Mesenchymal stem cell (in vitro differentiated cells and primary cell): Measurements from ENCODE around the gene CLDN1.
A peak's percentile ranks its signal among the peaks of the same experiment; 100 is the strongest.

ENCODE experiments used
- DNase-seq: peaks from one replicate; pipeline ENCODE4 v3.0.0-alpha.2; 2013
- H2AFZ ChIP-seq: one replicate; pipeline ENCODE4 v1.6.1; 2013; ENCODE audit warnings: low read depth, mild to moderate bottlenecking, control low read depth, inconsistent platforms, low read length, moderate library complexity
- H2AK5ac ChIP-seq: 2 replicates; pipeline ENCODE4 v1.6.1; 2013; ENCODE audit warnings: low read length, moderate library complexity, mild to moderate bottlenecking, inconsistent platforms; ENCODE audit not compliant: severe bottlenecking
- H2BK120ac ChIP-seq: one replicate; pipeline ENCODE4 v1.6.1; 2013; ENCODE audit warnings: low read depth, mild to moderate bottlenecking, inconsistent platforms, low read length, moderate library complexity
- H2BK12ac ChIP-seq, 2 experiments: one replicate each; pipeline ENCODE4 v1.6.1; 2013; ENCODE audit warnings: inconsistent platforms in 2 of 2, low read length in 2 of 2, mild to moderate bottlenecking in 2 of 2, moderate library complexity in 2 of 2, control low read depth in 1 of 2
- H2BK15ac ChIP-seq: one replicate; pipeline ENCODE4 v1.6.1; 2013; ENCODE audit warnings: mild to moderate bottlenecking, low read depth, inconsistent platforms; ENCODE audit not compliant: poor library complexity, severe bottlenecking
- H2BK5ac ChIP-seq: 2 replicates; pipeline ENCODE4 v1.6.1; 2013; ENCODE audit warnings: low read depth, mild to moderate bottlenecking, low read length, control low read depth, inconsistent platforms; ENCODE audit not compliant: poor library complexity, severe bottlenecking
- H3K14ac ChIP-seq, 2 experiments: one replicate each; pipeline ENCODE4 v1.6.1; 2013; ENCODE audit warnings: inconsistent platforms in 2 of 2, low read length in 2 of 2, control low read depth in 1 of 2, mild to moderate bottlenecking in 1 of 2, moderate library complexity in 1 of 2
- H3K18ac ChIP-seq, 2 experiments: one replicate each; pipeline ENCODE4 v1.6.1; 2013; ENCODE audit warnings: inconsistent platforms in 2 of 2, low read length in 2 of 2, control low read depth in 1 of 2, low read depth in 1 of 2, mild to moderate bottlenecking in 1 of 2
- H3K23ac ChIP-seq, 2 experiments: one replicate each; pipeline ENCODE4 v1.6.1; 2013; ENCODE audit warnings: inconsistent platforms in 2 of 2, low read length in 2 of 2, mild to moderate bottlenecking in 2 of 2, moderate library complexity in 2 of 2, control low read depth in 1 of 2
- H3K27ac ChIP-seq: 2 replicates; pipeline ENCODE4 v1.5.1; 2013; ENCODE audit warnings: mild to moderate bottlenecking, moderate library complexity, low read length, control low read depth, inconsistent platforms; ENCODE audit not compliant: poor library complexity, severe bottlenecking
- H3K27me3 ChIP-seq, 2 experiments: 2 replicates each; pipeline versions ENCODE4 v1.6.1 to v1.7.0; 2013; ENCODE audit warnings: low read length in 2 of 2, mild to moderate bottlenecking in 2 of 2, moderate library complexity in 2 of 2, control low read depth in 1 of 2, inconsistent platforms in 1 of 2; ENCODE audit not compliant: control insufficient read depth in 1 of 2, insufficient read depth in 1 of 2
- H3K36me3 ChIP-seq, 2 experiments: 2 replicates each; pipeline versions ENCODE4 v1.6.1 to v1.7.0; 2013; ENCODE audit warnings: low read length in 2 of 2, control low read depth in 1 of 2, inconsistent platforms in 1 of 2, low read depth in 1 of 2, mild to moderate bottlenecking in 1 of 2; ENCODE audit not compliant: insufficient read depth in 2 of 2, control insufficient read depth in 1 of 2
- H3K4ac ChIP-seq, 2 experiments: one replicate each; pipeline ENCODE4 v1.6.1; 2013; ENCODE audit warnings: inconsistent platforms in 2 of 2, low read length in 2 of 2, mild to moderate bottlenecking in 2 of 2, moderate library complexity in 2 of 2, control low read depth in 1 of 2, low read depth in 1 of 2
- H3K4me1 ChIP-seq: 2 replicates; pipeline ENCODE4 v1.6.1; 2013; ENCODE audit warnings: low read depth, low read length, control low read depth; ENCODE audit not compliant: control insufficient read depth, insufficient read depth
- H3K4me2 ChIP-seq: 2 replicates; pipeline ENCODE4 v1.6.1; 2013; ENCODE audit warnings: low read length, mild to moderate bottlenecking, inconsistent platforms; ENCODE audit not compliant: poor library complexity, severe bottlenecking
- H3K4me3 ChIP-seq, 2 experiments: 2 replicates each; pipeline versions ENCODE4 v1.5.1 to v1.7.0; 2013; ENCODE audit warnings: low read length in 2 of 2, mild to moderate bottlenecking in 2 of 2, control low read depth in 1 of 2, low read depth in 1 of 2; ENCODE audit not compliant: insufficient read depth in 1 of 2
- H3K79me1 ChIP-seq: replicated peaks from 2 replicates; pipeline ENCODE4 v1.6.1; 2013; ENCODE audit warnings: mild to moderate bottlenecking, control low read depth, low read length, inconsistent platforms; ENCODE audit not compliant: poor library complexity, severe bottlenecking
- H3K9ac ChIP-seq: 2 replicates; pipeline ENCODE4 v1.7.0; 2013; ENCODE audit warnings: mild to moderate bottlenecking, low read length, moderate library complexity
- H3K9me3 ChIP-seq: 2 replicates; pipeline ENCODE4 v1.7.0; 2013; ENCODE audit warnings: mild to moderate bottlenecking, low read length; ENCODE audit not compliant: control insufficient read depth
- H4K8ac ChIP-seq: one replicate; pipeline ENCODE4 v1.6.1; 2013; ENCODE audit warnings: inconsistent platforms, mild to moderate bottlenecking, low read length, moderate library complexity
- H4K91ac ChIP-seq: one replicate; pipeline ENCODE4 v1.6.1; 2013; ENCODE audit warnings: mild to moderate bottlenecking, low read length, inconsistent platforms
- WGBS: methylation state at CpG from one replicate; pipeline ENCODE4 v1.1.7; 2013; ENCODE audit warnings: mixed read lengths; 5-methylcytosine and 5-hydroxymethylcytosine counted together

Gene CLDN1

GRCh38 chr3:190326361-190326760 is 4.1 kb upstream of the CLDN1 start:
- Histone ChIP-seq H4K91ac (no peak overlapping the region), H3K36me3 (no peaks in the 10 kb centered on the region), H2BK120ac (no peak overlapping the region), H4K8ac (no peak overlapping the region), H3K18ac (peak overlapping the region in 1 of 2 experiments; percentile 61), H3K14ac (no peak overlapping the region), H3K4me1 (peaks cover 5% of the 10 kb centered on the region), H3K9me3 (no peaks in the 10 kb centered on the region), H2BK5ac (no peak overlapping the region), H2BK12ac (no peak overlapping the region), H3K27ac (no peak overlapping the region), H2BK15ac (no peak overlapping the region), H2AK5ac (peak overlapping the region; percentile 20), H3K4ac (peak overlapping the region in 1 of 2 experiments; percentile 7), H3K4me2 (no peak overlapping the region), H3K23ac (no peak overlapping the region), H3K79me1 (peaks cover 2% of the 10 kb centered on the region), H3K27me3 (peaks cover 0 to 6% of the 10 kb centered on the region in 2 experiments), H3K4me3 (no peak overlapping the region), H3K9ac (peak overlapping the region; percentile 43), H2AFZ (no peak overlapping the region)
- 90% methylated on average over 4 of the region's 4 CpGs for WGBS
- no peak for DNase-seq

- no peak overlapping the region for H4K8ac ChIP-seq
- peaks cover 5% of the 10 kb centered on the region for H3K4me1 ChIP-seq
- no peak overlapping the region for H2BK15ac ChIP-seq
- no peaks in the 10 kb centered on the region for H3K36me3 ChIP-seq
- no peak overlapping the region for H2AFZ ChIP-seq
- peak overlapping the region in 1 of 2 experiments; percentile 7 for H3K4ac ChIP-seq
- H2BK120ac ChIP-seq, result no peak overlapping the region
- WGBS, result 95% methylated on average over 1 of the region's 1 CpG
- peaks cover 0 to 6% of the 10 kb centered on the region in 2 experiments for H3K27me3 ChIP-seq
- no peak overlapping the region for H2BK12ac ChIP-seq
- H3K9ac ChIP-seq, result no peak overlapping the region
- H3K27ac ChIP-seq, result no peak overlapping the region
- no peaks in the 10 kb centered on the region for H3K9me3 ChIP-seq
- no peak overlapping the region for H2BK5ac ChIP-seq
- no peak overlapping the region for H3K23ac ChIP-seq
- no peak overlapping the region for H3K18ac ChIP-seq
- H2AK5ac ChIP-seq, result no peak overlapping the region
- peak; percentile 41 for DNase-seq
- no peak overlapping the region for H3K4me2 ChIP-seq
- no peak overlapping the region for H3K14ac ChIP-seq
- peaks cover 2% of the 10 kb centered on the region for H3K79me1 ChIP-seq
- H3K4me3 ChIP-seq, result no peak overlapping the region
- H4K91ac ChIP-seq, result no peak overlapping the region
These were observed 3.7 kb upstream of the CLDN1 start for GRCh38 chr3:190325923-190326322.

GRCh38 chr3:190323246-190323626 is 990 bp upstream of the CLDN1 start:
- Histone ChIP-seq H4K91ac (no peak overlapping the region), H3K4me3 (peak overlapping the region in 1 of 2 experiments; percentile 75), H2BK120ac (no peak overlapping the region), H3K4me2 (peak overlapping the region; percentile 71), H3K36me3 (no peaks in the 10 kb centered on the region), H3K9ac (no peak overlapping the region), H2BK12ac (peak overlapping the region in 1 of 2 experiments; percentile 81), H3K9me3 (no peaks in the 10 kb centered on the region), H4K8ac (peak overlapping the region; percentile 69), H2BK5ac (peak overlapping the region; percentile 22), H3K23ac (no peak overlapping the region), H3K14ac (no peak overlapping the region), H3K4ac (no peak overlapping the region), H3K18ac (no peak overlapping the region), H2AK5ac (no peak overlapping the region), H3K79me1 (peaks cover 2% of the 10 kb centered on the region), H2AFZ (no peak overlapping the region), H3K4me1 (peaks cover 7% of the 10 kb centered on the region), H3K27me3 (peaks cover 0 to 6% of the 10 kb centered on the region in 2 experiments), H2BK15ac (no peak overlapping the region), H3K27ac (peak overlapping the region; percentile 70)
- no peak for DNase-seq
- 90% methylated on average over 7 of the region's 8 CpGs for WGBS

- no peak overlapping the region for H3K4ac ChIP-seq
- H4K8ac ChIP-seq, result peak overlapping the region; percentile 69
- H3K14ac ChIP-seq, result no peak overlapping the region
- H3K4me1 ChIP-seq, result peaks cover 7% of the 10 kb centered on the region
- H3K23ac ChIP-seq, result no peak overlapping the region
- H3K79me1 ChIP-seq, result peaks cover 2% of the 10 kb centered on the region
- no peak overlapping the region for H3K18ac ChIP-seq
- H2BK15ac ChIP-seq, result peak overlapping the region; percentile 71
- 15% methylated on average over 11 of the region's 12 CpGs for WGBS
- H3K9ac ChIP-seq, result peak overlapping the region; percentile 65
- peak overlapping the region in 1 of 2 experiments; percentile 81 for H2BK12ac ChIP-seq
- peaks cover 0 to 6% of the 10 kb centered on the region in 2 experiments for H3K27me3 ChIP-seq
- peak overlapping the region; percentile 70 for H3K27ac ChIP-seq
- peak; percentile 43 for DNase-seq
- H2AFZ ChIP-seq, result no peak overlapping the region
- no peak overlapping the region for H2BK120ac ChIP-seq
- H4K91ac ChIP-seq, result no peak overlapping the region
- H3K4me2 ChIP-seq, result peak overlapping the region; percentile 71
- peak overlapping the region; percentile 46 for H2BK5ac ChIP-seq
- H2AK5ac ChIP-seq, result no peak overlapping the region
- H3K4me3 ChIP-seq, result peak overlapping the region; percentile 50 to 75
- no peaks in the 10 kb centered on the region for H3K36me3 ChIP-seq
- H3K9me3 ChIP-seq, result no peaks in the 10 kb centered on the region
These were observed 479 bp upstream of the CLDN1 start for GRCh38 chr3:190322604-190323245.
